GM18951 (cell line): ENCODE data around the gene UBASH3B.
"Not testable (repeated sequence)": the region's sequence is repeated elsewhere in the genome, so short reads cannot be mapped to it uniquely, and the experiment has no call there.

ENCODE experiments used
- POLR2A ChIP-seq: IDR thresholded peaks from 4 replicates; pipeline ENCODE4 v1.6.1; 2011; ENCODE audit warnings: mild to moderate bottlenecking; ENCODE audit not compliant: insufficient read length, insufficient read depth; ENCODE audit errors: extremely low read depth
- in situ Hi-C: fragments of 300-500 bp; cut with MboI; formaldehyde crosslinking; loops from one replicate; pipeline ENCODE4 v1.12.0; 2022; ENCODE audit warnings: low sequenced_read_pairs, mixed read lengths, inconsistent platforms; ENCODE audit not compliant: unreplicated experiment

Gene UBASH3B, protein sequence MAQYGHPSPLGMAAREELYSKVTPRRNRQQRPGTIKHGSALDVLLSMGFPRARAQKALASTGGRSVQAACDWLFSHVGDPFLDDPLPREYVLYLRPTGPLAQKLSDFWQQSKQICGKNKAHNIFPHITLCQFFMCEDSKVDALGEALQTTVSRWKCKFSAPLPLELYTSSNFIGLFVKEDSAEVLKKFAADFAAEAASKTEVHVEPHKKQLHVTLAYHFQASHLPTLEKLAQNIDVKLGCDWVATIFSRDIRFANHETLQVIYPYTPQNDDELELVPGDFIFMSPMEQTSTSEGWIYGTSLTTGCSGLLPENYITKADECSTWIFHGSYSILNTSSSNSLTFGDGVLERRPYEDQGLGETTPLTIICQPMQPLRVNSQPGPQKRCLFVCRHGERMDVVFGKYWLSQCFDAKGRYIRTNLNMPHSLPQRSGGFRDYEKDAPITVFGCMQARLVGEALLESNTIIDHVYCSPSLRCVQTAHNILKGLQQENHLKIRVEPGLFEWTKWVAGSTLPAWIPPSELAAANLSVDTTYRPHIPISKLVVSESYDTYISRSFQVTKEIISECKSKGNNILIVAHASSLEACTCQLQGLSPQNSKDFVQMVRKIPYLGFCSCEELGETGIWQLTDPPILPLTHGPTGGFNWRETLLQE

DNA sequence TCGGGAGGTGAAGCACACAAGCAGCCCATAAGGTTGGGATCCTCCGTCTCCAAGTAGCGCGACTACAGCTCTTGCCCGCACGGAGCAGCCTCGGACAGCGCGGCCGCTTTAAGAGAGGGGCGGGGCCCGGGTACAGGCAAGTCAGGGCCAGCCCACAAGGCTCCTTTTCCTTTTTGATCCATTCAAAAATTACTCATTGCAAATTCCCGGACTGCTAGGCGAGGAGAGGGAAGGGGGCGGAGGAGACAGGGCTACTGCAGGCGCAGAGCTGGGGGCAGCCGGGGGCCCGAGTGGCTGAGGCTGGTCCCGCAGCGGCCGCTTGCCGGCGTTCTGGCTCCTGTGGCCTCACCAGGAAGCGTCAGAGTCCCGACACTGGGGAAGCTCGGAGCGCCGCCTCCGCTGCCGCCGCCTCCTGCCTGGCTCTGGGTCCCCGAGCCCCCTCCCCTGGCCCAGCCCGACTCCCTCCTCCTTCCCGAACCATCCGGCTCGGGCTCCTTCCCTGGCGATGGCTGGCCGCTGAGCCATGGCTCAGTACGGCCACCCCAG is at the start of gene UBASH3B:
Gene UBASH3B, plus strand, starts transcription at position 196 of the 546 bp plus-strand sequence. Its CDS starts 328 bp downstream, at position 524.
- in situ Hi-C loops, result no loop called here
- peak; percentile 4 for TF ChIP-seq POLR2A

DNA sequence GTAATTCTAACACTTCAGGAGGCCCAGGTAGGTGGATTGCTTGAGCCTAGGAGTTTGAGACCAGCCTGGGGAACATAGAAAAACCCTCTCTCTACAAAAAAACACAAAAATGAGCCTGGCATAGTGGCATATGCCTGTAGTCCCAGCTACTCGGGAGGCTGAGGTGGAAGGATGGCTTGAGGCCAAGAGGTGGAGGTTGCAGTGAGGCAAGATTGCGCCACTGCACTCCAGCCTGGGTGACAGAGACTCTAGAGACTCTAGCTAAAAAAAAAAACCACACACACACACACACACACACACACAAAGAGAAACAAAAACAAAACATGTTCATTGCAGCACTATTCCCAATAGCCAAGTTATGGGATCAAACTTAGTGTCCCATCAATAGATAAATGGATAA is 48.4 kb upstream of the UBASH3B start:
- in situ Hi-C loops, result not testable (repeated sequence)

DNA sequence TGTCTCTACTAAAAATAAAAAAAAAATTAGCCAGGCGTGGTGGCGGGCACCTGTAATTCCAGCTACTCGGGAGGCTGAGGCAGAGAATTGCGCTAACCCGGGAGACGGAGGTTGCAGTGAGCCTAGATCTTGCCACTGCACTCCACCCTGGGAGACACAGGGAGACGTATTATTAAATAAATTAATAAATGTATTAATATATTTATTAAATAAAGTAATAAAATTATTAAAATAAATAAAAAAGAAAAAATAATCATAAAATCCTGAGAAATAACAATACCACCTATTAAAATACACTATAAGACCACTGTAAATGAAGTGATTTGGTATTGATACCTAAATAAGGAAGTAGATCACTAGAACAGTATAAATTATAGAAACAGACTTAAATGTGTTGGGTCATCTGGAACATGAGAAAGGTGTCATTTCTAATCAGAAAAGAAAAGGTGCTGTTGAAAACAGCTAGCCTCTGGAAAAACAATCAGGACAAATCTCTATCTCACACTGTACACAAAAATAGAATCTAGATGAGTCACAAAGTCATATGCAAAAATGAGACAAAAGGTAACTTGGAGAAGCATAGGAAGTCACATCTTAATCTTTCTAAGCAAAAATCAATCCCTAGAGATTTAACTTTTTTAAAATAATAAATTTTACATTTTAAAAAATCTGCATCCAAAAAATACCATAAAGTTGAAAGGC is 43.2 kb upstream of the UBASH3B start:
- in situ Hi-C loops, result no loop called here
- TF ChIP-seq POLR2A, result no peak

DNA sequence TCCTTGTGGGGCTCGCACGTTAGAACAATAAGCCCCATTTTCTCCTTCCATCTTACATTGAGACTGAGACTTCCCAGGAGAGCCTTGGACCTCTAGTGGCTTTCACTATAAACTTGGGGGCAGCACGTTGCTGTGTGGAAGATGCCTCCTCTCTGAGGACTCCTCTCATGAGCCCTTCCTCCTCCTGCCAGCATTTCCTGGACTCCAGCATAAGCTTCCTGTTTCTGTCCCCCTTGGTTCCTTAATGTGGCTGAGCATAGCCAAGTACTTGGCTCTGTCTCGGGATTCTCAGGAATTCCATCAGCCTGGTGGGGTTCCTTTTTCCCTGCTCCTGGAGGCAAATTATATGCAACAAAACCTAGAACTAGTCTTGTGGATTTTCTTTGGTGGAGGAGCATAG is 38.8 kb upstream of the UBASH3B start:
- in situ Hi-C loops, result no loop called here

DNA sequence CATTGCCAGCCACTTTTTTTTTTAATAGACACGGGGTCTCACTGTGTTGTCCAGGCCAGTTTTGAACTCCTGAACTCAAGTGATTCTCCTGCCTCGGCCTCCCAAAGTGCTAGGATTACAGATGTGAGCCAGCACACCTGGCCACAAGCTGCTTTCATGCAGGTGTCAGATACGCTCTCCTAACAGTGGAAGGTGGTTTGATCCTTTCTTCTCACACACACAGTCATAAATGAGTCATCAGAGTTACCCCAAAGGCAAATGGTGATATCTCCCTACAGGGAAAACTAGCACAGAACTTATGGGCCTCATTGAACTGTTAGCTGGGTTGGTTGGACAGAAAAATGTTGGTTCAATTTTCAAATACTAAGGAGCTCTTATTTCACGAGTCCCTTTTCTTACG is 38.2 kb upstream of the UBASH3B start:
- in situ Hi-C loops, result no loop called here
- no peak for TF ChIP-seq POLR2A

More for the DNA sequence above, 38.8 kb upstream of the UBASH3B start:
- no peak for TF ChIP-seq POLR2A

DNA sequence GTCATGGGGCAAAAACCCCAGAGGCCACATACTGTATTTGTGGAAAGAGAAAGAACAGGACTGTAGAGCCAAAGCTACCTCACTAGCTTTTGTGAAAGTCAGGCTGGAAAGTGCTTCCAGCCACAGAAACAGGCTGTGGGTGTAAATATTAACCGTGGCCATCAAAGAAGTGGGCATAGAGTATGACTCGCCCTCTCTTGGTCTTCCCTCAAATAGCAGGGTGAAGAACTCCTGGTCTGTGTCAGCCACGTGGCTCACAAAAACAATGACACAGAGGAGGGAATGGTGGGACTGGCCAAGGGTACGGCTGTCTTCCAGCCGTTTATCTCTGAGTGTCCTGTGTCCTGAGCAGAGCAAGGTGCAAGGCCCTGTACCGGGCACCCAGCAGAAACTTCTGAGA is 37.6 kb upstream of the UBASH3B start:
- in situ Hi-C loops, result no loop called here
- no peak for TF ChIP-seq POLR2A

DNA sequence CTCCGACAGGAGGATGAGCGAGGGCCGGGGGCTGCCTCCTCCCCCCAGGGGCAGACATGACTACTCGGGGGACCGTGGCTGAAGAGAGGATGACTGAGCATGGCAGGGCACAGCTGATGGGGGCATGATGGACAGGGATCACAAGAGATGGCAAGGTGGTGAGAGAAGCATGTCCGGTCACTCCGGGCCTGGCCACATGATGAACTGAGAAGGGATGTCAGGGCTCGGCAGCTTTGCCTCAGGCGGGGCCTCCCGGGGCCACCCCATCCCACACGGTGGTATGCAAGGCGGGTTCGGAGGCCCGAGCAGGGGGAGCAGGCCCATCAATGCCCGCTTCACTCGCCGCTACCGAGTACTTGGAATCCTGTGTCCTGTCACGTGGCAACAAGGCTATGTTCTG is 36.6 kb upstream of the UBASH3B start:
- in situ Hi-C loops, result no loop called here
- TF ChIP-seq POLR2A, result no peak

DNA sequence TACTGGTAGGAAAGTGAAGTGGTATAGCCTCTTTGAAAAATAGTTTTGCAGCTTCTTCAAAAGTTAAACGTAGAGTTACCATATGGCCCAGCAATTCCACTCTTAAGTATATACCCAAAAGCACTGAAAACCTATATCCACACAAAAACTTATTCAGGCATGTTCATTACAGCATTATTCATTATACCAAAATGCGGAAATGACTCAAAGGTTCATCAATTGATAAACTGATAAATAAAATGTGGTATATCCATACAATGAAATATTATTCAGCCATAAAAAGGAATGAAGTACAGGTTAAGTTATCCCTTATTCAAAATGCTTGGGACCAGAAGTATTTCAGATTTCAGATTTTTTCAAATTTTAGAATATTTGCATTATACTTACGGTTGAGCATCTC is 35.8 kb upstream of the UBASH3B start:
- no peak for TF ChIP-seq POLR2A
- in situ Hi-C loops, result no loop called here

DNA sequence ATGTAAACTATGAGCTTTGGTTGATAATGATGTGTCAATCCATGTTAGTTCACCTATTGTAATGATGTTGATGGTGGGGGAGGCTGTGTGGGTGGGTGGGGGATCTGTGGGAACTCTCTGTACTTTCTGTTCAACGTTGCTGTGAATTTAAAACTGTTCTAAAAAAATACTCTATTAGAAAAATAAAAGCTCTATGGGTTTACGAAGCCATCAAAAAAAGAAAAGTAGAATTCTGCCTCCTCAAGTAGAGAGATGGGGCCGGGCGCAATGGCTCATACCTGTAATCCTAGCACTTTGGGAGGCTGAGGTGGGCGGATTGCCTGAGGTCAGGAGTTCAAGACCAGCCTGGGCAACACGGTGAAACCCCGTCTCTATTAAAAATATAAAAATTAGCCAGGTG is 30.0 kb upstream of the UBASH3B start:
- in situ Hi-C loops, result not testable (repeated sequence)

DNA sequence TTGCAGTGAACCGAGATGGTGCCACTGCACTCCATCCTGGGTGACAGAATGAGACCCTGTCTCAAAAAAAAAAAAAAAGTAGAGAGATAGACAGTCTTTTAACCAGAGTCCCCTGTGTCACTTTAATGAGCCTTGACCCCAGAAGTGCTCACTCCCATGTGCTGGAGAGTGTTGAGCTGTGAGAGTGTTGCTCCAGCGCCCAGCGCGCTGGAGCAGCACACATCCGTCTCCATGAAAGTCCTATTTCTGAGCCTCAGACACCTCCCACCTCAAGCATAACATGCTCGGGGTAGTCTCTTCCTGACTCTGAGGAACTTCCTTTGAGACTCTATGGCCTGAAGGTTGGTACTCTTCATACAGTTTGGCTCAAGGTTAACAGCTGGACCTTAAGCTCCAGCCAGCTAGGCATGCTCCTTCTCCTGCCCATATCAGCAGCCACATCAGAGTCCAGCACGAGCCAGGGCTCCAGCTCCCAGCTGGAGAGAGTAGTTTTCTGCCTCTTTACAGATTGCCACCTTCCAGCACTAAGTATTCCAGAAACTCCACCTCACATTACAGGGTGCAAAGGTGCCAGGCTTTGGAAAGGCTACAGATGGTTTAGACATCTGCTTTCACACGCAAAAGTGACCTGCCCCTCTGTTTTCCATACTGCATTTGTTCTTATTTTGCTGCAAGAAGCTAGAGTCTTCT is 29.4 kb upstream of the UBASH3B start:
- TF ChIP-seq POLR2A, result no peak
- in situ Hi-C loops, result no loop called here

DNA sequence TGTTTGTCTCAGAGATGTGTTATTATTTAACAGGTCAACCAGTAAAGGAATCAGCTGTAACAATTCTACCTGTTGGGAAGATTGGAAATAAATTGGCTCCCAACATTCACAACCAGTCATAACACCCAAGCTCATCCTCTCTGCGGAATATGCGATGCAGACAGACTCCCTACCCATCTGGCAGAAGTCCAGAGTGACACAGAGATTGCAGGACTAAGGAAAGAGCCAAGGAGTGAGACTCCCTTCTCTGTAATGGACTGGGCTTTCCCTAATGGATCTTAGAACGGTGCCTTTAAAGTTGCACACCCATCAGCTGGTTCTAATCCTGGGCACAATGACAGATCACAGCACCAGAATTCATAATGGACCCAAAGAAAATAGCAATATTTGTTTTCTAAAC is 27.8 kb upstream of the UBASH3B start:
- in situ Hi-C loops, result no loop called here
- TF ChIP-seq POLR2A, result no peak

DNA sequence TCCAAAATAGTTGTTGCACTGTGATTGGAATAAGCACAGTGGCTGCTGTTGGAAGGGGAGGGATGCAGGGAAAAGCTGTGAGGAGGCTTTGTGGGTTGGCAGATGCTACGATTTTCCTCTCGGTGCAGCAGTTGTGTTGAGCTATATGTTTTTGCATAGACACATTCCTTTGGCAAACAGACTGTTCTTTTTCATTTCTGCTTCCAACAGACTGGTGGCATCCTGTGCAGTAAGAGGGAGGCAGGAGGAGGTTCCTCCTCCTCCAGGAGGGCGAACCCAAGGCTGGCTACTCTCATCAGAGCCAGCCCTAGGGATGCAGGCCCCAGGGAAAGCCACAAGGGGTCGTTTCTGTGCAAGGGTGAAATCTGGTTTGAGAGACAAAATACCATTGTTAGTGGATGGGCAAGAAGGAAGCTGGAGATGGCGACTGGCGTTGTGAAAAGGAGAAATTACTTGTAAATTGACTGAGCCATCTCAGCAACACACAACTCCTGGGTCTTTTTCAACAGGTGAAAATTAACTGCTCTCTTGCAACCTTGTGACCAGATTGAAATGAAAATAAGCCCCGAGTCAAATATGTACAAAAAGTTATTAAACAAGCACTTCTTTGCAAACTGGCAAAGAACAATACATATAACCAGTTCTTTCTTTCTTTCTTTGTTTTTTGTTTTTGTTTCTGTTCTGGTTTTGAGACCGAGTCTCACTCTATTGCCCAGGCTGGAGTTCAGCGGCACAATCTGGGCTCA is 26.5 kb upstream of the UBASH3B start:
- TF ChIP-seq POLR2A, result no peak

More for the DNA sequence above, 26.5 kb upstream of the UBASH3B start:
- in situ Hi-C loops, result no loop called here
